ENCODE measurements around the gene F5.
A peak's percentile ranks its signal among the peaks of the same experiment; 100 is the strongest.
"Not testable (repeated sequence)": the region's sequence is repeated elsewhere in the genome, so short reads cannot be mapped to it uniquely, and the experiment has no call there.

Gene F5

DNA sequence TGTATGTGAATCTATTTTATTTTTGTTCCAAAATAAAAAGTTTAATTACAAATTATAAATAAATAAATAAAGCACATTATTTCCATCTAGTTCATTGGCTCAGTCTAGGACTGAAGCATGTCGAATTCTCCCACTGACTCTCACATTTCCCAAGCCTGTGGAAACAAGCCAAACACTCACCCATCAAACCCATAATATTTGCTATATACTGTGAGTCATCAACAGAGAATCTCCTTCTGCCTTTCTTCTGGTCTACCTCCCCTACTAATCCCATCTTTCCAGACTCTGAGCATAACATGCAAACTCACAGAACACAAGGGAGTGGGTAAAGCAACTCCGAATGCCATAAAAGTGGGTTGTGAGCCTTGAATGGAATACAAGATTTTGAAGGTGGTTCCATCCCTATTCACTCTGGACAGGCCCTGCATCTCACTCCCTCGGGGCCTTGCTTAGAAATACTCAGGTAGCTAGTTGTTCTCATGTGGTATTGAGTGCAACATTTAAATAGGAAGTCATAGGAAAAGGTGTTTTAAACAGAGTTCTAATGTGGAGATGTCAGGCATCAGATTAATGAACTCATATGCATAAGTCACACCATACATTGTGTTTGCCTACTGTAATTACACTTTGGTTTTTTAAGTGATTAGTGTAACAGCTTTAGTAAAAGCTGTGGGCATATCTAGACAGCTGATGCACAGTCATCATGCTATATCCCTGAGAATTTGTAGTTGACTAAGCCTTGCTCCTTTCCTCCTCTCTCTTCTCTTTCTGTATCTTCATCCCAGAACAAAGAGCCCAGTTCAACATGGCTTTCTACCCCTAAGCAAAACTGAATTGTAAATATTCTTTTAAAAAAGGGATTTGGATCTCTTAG is 47.0 kb downstream of the F5 start:
- DNase-seq: no peak

DNA sequence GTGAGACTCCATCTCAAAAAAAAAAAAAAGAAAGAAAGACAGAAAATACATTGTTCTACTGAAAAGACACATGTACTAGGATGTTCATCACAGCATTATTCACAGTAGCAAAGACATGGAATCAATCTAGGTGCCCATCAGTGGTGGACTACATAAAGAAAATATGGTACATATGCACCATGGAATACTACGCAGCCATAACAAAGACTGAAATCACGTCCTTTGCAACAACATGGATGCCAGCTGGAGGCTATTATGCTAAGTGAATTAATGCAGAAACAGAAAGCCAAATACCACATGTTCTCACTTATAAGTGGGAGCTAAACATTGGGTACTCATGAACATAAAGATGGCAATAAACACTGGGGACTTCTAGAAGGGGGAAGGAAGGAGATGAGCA is 51.6 kb downstream of the F5 start:
- no peak for DNase-seq

DNA sequence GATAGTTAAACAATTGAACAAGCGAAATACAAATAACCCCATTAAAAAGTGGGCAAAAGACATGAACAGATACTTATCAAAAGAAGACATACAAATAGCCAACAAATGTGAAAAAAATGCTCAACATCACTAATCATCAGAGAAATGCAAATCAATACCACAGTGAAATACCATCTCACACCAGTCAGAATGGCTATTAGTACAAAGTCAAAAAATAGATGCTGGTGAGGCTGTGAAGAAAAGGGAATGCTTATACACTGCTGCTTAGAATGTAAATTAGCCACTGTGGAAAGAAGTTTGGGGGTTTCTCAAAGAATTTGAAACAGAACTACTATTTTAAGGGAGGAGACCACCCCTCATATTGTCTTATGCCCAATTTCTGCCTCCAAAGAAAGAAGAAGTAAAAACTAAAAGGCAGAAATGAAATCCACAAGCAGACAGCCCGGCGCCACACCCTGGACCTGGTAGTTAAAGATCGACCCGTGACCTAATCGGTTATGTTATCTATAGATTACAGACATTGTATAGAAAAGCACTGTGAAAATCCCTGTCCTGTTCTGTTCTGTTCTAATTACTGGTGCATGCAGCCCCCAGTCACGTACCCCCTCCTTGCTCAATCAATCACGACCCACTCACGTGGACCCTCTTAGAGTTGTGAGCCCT is 52.6 kb downstream of the F5 start:
- DNase-seq: not testable (repeated sequence)

GRCh38 chr1:169530448-169530847 is 55.8 kb downstream of the F5 start:
- DNase-seq: no peak

- DNase-seq: no peak
Observed at GRCh38 chr1:169529068-169529642, 57.1 kb downstream of the F5 start.

DNA sequence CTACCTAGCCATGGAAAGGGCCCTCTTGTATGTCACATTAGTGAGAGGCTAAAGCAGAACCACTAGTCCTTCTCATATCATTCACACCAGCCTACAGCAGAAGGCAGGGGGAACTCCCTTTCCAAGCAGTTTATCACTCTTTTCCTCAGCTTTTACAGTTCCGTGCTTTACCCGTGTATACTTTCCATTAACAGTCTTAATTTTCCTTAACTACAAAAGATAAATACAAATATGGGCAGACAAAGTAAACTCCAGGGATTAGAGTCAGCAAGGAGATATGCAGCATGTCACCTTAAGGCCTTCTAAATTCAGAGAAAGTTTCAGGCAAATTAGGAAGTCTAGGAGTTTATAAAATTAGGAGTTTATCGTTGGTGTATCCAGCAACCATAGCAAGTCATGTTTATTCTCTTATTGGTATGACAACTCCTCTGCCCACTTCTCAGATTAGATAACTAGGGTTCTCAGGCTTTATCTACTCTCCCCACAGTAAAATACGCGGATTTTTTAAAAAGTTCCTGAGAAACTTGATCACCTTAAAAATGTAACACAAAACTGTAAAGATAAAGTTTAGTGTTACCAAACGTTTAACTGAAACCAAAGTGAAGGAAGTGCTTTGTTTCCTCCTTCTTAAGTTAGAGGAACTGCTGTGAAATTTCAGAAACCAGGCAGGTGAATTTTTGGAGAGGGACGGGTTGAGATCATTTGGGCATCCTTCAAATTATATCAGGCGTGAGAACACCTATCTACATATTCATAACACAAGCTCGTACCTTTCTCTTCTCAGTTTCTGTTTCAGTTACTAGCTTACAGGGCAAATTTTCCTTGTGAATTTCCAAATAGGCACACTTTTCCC is 57.8 kb downstream of the F5 start:
- peak; percentile 60 for DNase-seq

DNA sequence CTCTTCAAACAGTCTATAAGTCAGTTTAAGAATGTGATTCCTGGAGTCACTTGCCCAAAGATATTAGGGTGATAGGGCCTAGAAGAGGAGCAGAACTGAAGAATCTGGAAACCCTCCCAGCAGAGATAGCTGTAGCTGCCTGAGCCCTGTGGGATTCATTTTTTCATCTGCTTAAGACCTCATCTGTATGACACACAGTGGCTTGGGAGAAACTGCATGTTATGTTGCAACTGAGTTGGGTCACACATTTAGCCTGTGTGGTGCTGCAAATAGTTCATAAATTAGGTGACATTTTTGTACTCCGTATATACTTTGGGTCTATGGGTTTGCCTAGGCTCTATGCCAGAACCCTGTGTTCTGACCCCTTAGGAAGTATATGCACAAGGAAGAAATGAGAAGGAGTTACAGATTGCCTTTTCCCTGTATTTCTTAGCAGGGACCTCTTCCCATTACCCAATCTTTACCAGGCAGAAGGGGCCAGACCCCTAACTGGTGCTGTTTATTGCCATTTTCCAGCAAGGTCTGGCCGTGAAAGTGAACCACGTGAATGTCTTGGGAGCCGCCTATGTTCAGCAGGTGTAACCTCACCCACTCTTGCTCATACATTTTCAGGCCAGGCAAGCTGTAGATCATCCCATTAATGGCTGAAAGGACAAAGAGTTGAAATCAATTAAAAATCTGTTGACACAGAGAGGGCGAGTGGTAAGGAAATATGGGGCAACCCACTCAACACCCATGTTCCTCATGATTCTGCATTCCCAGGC is 58.6 kb downstream of the F5 start:
- no peak for DNase-seq

GRCh38 chr1:169527001-169527400 is 59.3 kb downstream of the F5 start:
- no peak for DNase-seq

DNA sequence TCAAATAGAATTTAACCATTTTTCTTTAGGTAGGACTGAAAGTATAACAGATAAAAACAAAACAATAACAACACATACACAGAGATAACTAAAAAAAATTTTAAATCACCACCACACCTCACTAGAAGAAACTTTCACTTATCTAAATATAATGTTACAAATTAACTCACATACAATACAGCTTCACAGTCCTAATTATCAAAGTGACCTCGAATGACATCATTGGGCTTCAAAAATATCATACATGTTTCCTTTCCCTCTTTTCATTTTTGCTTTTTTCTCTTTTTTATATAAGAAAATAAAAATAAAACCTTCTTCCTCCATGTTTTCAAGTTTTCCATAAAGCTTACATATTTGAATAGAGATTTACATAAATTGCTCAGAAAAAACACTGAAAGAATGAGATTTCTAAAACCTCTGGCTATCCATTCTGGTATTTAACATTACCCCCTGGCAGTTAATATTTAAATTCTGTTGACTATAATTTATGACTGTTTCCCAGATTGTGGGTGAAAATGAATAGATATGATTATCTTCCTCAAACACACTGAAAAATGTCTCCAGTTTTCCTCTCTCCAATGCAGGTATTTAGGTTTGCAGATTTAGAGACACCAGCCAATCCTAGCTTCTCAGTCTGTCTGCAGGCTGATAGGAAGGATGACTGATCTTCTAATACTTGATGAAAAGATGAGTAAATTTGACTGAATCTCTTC is 60.0 kb downstream of the F5 start:
- no peak for DNase-seq

GRCh38 chr1:169525391-169525790 is 60.9 kb downstream of the F5 start:
- no peak for DNase-seq

GRCh38 chr1:169523904-169524303 is 62.4 kb downstream of the F5 start:
- no peak for DNase-seq

DNA sequence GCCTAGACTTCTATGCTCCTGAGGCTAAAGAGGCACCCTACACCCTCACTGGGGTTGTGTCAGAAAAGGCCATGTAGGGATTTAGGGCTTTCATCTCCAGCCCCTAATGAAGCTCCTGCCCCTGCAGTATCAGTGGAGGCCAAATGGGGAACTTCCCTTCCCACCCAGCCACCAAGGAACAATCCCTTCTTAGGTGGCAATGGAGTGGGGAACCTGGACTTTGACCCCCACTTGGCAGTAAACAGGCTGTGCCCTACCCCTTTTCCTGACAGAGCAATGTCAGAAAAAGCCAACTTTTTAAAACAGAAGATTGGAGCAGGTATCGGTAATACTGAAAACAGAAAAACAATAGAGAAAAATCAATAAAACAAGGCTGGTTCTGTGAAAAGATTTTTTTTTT is 65.1 kb downstream of the F5 start:
- no peak for DNase-seq

- no peak for DNase-seq
Observed at GRCh38 chr1:169517558-169518186, 68.6 kb downstream of the F5 start.

GRCh38 chr1:169515641-169516040 is 70.6 kb downstream of the F5 start:
- no peak for DNase-seq

DNA sequence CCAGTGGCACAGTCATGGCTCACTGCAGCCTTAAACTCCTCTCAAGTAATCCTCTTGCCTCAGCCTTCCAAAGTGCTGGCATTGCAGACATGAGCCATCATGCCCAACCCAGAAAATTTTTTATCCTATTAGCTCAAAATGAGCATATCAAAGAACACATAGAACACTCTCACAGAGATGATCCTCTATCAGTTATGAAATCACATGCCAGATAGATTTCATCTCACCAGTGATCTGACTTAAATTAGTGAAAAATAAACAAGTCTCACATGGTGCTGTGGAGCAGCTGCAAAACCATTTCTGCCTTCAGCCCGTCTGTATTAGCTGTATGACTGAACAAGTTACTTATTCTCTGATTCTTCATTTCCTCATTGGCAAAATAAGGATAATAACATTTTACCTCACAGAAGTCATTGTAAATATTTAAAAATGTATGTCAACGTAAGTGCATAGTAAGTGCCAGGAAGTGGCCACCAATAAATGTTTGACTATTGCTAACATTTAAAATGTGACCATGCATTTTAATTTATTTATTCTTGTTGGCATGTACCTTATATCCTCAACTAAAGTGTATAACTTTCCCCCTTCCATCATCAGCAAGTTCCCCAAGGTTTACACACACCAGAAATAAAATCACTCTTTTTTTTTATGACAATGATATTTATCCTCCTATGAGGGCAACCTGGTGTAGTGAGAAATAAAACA is 71.6 kb downstream of the F5 start:
- no peak for DNase-seq

DNA sequence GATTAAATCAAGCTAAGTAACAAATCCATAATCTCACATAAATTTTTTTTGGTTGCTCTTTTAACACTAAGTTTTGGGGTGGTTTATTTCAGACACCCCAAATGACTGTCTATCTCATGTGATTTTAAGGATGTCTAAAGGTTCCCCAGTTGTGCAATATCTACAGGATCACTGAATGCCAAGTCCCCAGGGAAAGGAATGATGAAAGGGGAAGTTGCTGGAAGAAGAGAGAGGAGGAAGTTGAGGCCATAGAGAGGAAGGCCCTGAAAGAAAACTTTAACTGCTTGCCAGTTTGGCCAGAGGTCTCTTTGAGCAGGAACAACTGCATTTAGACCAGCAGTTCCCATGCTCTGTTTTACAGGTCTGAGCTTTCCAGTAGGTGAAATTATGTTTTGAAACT is 73.1 kb downstream of the F5 start:
- DNase-seq: peak; percentile 12

DNA sequence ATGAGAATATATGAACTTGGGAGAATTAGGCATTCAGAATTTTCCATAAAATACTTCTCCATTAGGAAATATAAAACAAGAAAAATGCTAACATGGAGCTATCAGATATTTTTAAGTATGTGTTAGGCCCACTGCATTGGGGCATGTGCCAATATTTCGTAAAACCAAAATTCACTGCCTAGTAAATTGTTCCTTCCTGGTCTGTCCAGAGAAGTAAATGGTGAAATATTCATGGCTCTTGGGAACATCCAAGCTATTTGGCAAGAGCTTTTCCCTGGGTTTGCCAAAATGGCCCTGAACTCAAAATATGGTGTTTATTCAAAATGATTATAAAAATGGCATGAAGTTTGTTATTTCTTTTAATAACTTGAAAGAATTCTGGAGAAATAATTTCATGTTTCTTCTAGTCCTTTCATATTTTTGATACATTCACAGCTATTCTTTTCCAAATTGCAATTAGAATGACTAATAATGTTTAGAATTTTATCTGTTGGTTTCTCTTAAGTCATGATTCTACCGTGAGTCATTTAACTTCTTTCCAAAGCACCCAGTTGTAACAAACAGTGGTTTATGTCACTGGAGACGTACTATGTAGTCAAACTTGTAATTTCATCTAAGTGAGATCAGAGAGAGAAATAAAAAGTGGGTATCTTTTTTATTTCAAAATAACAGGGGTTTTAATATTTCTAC is 74.8 kb downstream of the F5 start:
- no peak for DNase-seq

DNA sequence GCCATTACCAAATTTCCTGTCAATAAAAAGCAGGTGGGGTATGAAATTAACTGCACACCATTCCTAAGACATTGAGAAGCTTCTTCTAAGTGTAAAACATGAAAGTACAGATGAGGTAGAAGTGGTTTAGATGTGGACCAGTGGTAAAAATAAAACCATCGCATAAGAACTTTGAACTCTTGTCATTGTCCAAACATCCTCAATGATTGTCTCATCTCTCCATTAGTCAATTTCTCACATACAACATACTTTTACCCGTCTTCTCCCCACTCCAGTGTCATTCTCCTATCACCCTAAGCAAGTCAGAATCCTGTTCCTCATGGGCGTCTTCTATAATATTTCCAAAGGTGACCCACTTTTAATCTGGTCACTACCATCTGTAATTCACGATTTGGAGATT is 76.2 kb downstream of the F5 start:
- DNase-seq: no peak

DNA sequence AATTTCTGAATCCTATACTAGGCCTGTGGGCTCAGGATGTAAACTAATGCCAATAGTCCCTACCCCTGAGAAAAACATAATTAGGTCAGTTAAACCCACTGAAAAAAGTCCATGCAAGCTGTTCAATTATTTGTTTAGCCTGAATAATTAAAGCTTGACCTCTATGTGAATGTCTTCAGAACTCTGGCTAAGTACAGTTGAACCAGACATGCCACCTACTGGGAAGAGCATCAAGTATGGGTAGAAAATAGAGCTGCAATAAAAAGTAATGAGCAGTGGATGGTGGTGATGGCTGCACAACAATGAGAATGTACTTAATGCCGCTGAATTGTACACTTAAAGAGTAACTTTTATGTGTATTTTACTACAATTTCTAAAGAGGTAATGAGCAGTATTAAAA is 76.9 kb downstream of the F5 start:
- peak; percentile 27 for DNase-seq

All from hematopoietic multipotent progenitor cell treated with erythropoietin and hydrocortisone succinate and interleukin-3 and kit ligand, for 6 days (in vitro differentiated cells).